Right renal pelvis (tissue), 4 donors: ENCODE results near the gene NALCN. TPM values are rescaled to one million over a fixed set of nuclear protein-coding genes. Genes with fewer than 3 reads are reported as not detected.
A peak's percentile ranks its signal among the peaks of the same experiment; 100 is the strongest.

Source experiments
- DNase-seq, 4 donors: peaks; one replicate each; pipeline ENCODE4 v3.0.0-alpha.2; 2013; ENCODE audit warnings: low read depth in 4 of 4, low spot score in 3 of 4, missing footprints in 1 of 4
- polyA plus RNA-seq, 4 donors: library from polyadenylated mRNA; unstranded; fragments of 120-200 nt; gene quantifications; one replicate each; pipeline ENCODE4 v1.2.1, GENCODE V29; 2013; ENCODE audit not compliant: insufficient read length in 4 of 4

The NALCN gene
- polyA plus RNA-seq, 4 donors: 0.86 to 1.5 (median 1.1) TPM

GRCh38 chr13:101140936-101141335, 275.4 kb downstream of the NALCN start:
- DNase-seq: no peak

- no peak for DNase-seq
These were observed 276.1 kb downstream of the NALCN start for GRCh38 chr13:101140087-101140770.

- DNase-seq: no peak
These were observed 277.2 kb downstream of the NALCN start for GRCh38 chr13:101139081-101139480.

GRCh38 chr13:101127741-101128353, 288.5 kb downstream of the NALCN start:
- peak; percentile 18 to 34 (median 24) for DNase-seq

- DNase-seq: no peak
These were observed 293.3 kb downstream of the NALCN start for GRCh38 chr13:101123028-101123427.

GRCh38 chr13:101121608-101122007, 294.7 kb downstream of the NALCN start:
- DNase-seq: no peak

- DNase-seq: no peak
These were observed 296.3 kb downstream of the NALCN start for GRCh38 chr13:101120007-101120406.

GRCh38 chr13:101116826-101117225, 299.5 kb downstream of the NALCN start:
- DNase-seq: no peak

- no peak for DNase-seq
These were observed 300.0 kb downstream of the NALCN start for GRCh38 chr13:101116341-101116740.

- no peak for DNase-seq
These were observed 300.5 kb downstream of the NALCN start for GRCh38 chr13:101115762-101116171.

- DNase-seq: no peak
These were observed 304.4 kb downstream of the NALCN start for GRCh38 chr13:101111894-101112293.

- no peak for DNase-seq
These were observed 307.3 kb downstream of the NALCN start for GRCh38 chr13:101109005-101109404.

- DNase-seq: no peak
These were observed 317.4 kb downstream of the NALCN start for GRCh38 chr13:101098873-101099272.

- no peak for DNase-seq
These were observed 323.3 kb downstream of the NALCN start for GRCh38 chr13:101092985-101093384.

- no peak for DNase-seq
These were observed 326.0 kb downstream of the NALCN start for GRCh38 chr13:101090287-101090686.

- DNase-seq: no peak
These were observed 330.8 kb downstream of the NALCN start for GRCh38 chr13:101085551-101085950.

GRCh38 chr13:101082441-101082840, 333.9 kb downstream of the NALCN start:
- DNase-seq: no peak

- no peak for DNase-seq
These were observed 335.7 kb downstream of the NALCN start for GRCh38 chr13:101080616-101081015.

GRCh38 chr13:101065329-101065728, 351.0 kb downstream of the NALCN start:
- no peak for DNase-seq

GRCh38 chr13:101059793-101060192, 356.5 kb downstream of the NALCN start:
- no peak for DNase-seq

GRCh38 chr13:101058841-101059240, 357.5 kb downstream of the NALCN start:
- DNase-seq: no peak

GRCh38 chr13:101053301-101054093, 362.8 kb downstream of the NALCN start:
- DNase-seq: no peak
